ENCODE data around the gene MYMX.

Gene MYMX

DNA sequence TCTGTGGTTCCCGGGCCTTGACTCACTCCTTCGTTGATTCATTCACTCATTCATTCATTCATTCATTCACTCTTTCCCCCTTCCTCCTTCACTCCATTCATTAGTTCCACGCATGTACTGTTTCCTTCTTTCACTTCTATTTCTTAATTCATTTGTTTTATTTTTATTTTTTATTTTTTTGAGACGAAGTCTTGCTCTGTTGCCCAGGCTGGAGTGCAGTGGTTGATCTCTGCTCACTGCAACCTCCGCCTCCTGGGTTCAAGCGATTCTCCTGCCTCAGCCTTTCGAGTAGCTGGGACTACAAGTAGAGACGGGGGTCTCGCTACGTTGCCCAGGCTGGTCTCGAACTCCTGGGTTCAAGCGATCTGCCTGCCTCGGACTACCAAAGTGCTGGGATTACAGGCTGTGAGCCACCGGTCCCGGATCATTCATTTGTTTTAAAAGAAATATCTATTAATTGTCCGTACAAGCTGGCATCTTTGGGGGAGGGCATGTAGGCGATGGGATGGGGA lies 49.1 kb downstream of the MYMX start:
- DNase-seq: no peak

DNA sequence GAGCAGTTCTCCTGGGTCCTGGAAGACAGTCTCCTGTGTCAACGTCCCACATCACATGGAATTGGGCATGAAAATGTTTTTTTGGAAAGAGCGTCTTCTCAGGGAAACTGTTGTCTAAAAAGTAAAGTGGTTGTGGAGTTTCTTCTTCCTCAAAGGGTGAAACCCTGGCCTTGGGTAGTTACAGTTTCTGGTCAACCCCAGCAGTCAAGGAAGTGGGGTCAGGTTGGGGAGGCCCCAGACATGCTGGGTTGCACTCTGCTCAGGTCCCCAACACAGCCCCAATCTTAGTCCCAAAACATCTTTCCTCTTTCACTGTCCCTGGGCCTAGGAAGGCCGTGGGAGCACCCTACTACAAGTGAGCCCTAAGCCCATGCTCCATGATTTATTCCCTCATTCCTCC lies 49.6 kb downstream of the MYMX start:
- DNase-seq: no peak

DNA sequence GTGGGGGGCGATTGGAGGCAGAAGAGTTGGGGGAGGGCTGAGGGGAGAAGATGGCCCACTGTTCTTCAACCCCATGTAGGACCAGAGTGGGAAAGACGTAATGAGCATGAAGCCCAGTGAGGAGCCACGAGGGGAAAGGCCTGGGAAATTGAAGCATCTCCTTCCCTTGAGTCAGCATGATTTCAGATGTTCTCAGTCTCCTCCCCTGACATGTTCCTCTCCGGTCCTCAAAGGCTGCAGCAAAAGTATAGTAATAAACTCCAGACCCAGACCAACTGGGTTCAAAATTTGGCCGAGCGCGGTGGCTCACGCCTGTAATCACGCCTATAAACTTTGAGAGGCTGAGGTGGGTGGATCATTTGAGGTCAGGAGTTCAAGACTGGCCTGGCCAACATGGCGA lies 50.5 kb downstream of the MYMX start:
- DNase-seq: no peak

All from CD4-positive, alpha-beta T cell treated with Interferon alpha-2 for 1 hour (primary cell).